ENCODE measurements around the gene ZDHHC14. TPM values are rescaled to one million over a fixed set of nuclear protein-coding genes. Genes with fewer than 3 reads are reported as not detected.

Gene ZDHHC14
- total and polyA plus RNA-seq, 2 experiments from 2014 or later: 7.5 to 10.1 TPM

GRCh38 chr6:157396026-157396425 lies 15.0 kb downstream of the ZDHHC14 start:
- Histone ChIP-seq H3K4me3 (no peak overlapping the region), H3K27me3 (no peaks in the 10 kb centered on the region), H3K36me3 (no peaks in the 10 kb centered on the region), H3K4me1 (ENCODE audit: low read depth) (peaks cover 37% of the 10 kb centered on the region), H3K9me3 (ENCODE audit: low read depth) (no peaks in the 10 kb centered on the region), H3K27ac (peak overlapping the region; percentile 63)
- DNase-seq (ENCODE audit: low read depth in 1 of 2, low spot score in 1 of 2): peak in 1 of 2 donors; percentile 30
- no peak for TF ChIP-seq CTCF (IDR thresholded peaks at IDR 0.05; ENCODE audit: low read depth, low read length)

GRCh38 chr6:157397660-157398059 lies 16.7 kb downstream of the ZDHHC14 start:
- no peak for TF ChIP-seq CTCF (IDR thresholded peaks at IDR 0.05; ENCODE audit: low read depth, low read length)
- Histone ChIP-seq H3K4me1 (ENCODE audit: low read depth) (peaks cover 36% of the 10 kb centered on the region), H3K9me3 (ENCODE audit: low read depth) (no peaks in the 10 kb centered on the region), H3K27ac (no peak overlapping the region), H3K27me3 (no peaks in the 10 kb centered on the region), H3K4me3 (no peak overlapping the region), H3K36me3 (no peaks in the 10 kb centered on the region)
- DNase-seq (ENCODE audit: low read depth in 1 of 2, low spot score in 1 of 2): no peak

- no peaks in the 10 kb centered on the region for H3K9me3 ChIP-seq (ENCODE audit: low read depth)
- no peak overlapping the region for H3K4me3 ChIP-seq
- H3K36me3 ChIP-seq: no peaks in the 10 kb centered on the region
- H3K4me1 ChIP-seq (ENCODE audit: low read depth): peaks cover 31% of the 10 kb centered on the region
- H3K27ac ChIP-seq: no peak overlapping the region
- no peaks in the 10 kb centered on the region for H3K27me3 ChIP-seq
- no peak for TF ChIP-seq CTCF (IDR thresholded peaks at IDR 0.05; ENCODE audit: low read depth, low read length)
- no peak for DNase-seq (ENCODE audit: low read depth in 1 of 2, low spot score in 1 of 2)
These were observed 17.2 kb downstream of the ZDHHC14 start for GRCh38 chr6:157398151-157398550.

- peaks cover 25% of the 10 kb centered on the region for H3K4me1 ChIP-seq (ENCODE audit: low read depth)
- H3K27me3 ChIP-seq: no peaks in the 10 kb centered on the region
- no peak overlapping the region for H3K27ac ChIP-seq
- DNase-seq (ENCODE audit: low read depth in 1 of 2, low spot score in 1 of 2): no peak
- TF ChIP-seq CTCF (IDR thresholded peaks at IDR 0.05; ENCODE audit: low read depth, low read length): no peak
- no peaks in the 10 kb centered on the region for H3K9me3 ChIP-seq (ENCODE audit: low read depth)
- no peaks in the 10 kb centered on the region for H3K36me3 ChIP-seq
- H3K4me3 ChIP-seq: no peak overlapping the region
These were observed 19.7 kb downstream of the ZDHHC14 start for GRCh38 chr6:157400676-157401075.

- Histone ChIP-seq H3K27me3 (no peaks in the 10 kb centered on the region), H3K36me3 (no peaks in the 10 kb centered on the region), H3K9me3 (ENCODE audit: low read depth) (no peaks in the 10 kb centered on the region), H3K4me3 (no peak overlapping the region), H3K27ac (no peak overlapping the region), H3K4me1 (ENCODE audit: low read depth) (peaks cover 18% of the 10 kb centered on the region)
- DNase-seq (ENCODE audit: low read depth in 1 of 2, low spot score in 1 of 2): no peak
- TF ChIP-seq CTCF (IDR thresholded peaks at IDR 0.05; ENCODE audit: low read depth, low read length): no peak
These were observed 20.8 kb downstream of the ZDHHC14 start for GRCh38 chr6:157401734-157402338.
